Esophagus squamous epithelium (tissue), 4 donors: ENCODE results near the gene ALOX5.

Experiments used
- CTCF ChIP-seq, 6 experiments: fragments of 450-650 bp in 4 of 6; fragments of 200-600 bp in 2 of 6; sonication (generic) in 2 of 6; IDR thresholded peaks; one replicate each; pipeline ENCODE4 v1.5.1; 2016 to 2019; ENCODE audit warnings: antibody characterized with exemption in 6 of 6, mild to moderate bottlenecking in 4 of 6, moderate library complexity in 4 of 6
- POLR2A ChIP-seq, 4 donors: fragments of 450-650 bp; IDR thresholded peaks; one replicate each; pipeline ENCODE4 v1.6.1; 2017; ENCODE audit warnings: antibody characterized with exemption in 4 of 4, mild to moderate bottlenecking in 4 of 4, moderate library complexity in 3 of 4

GRCh38 chr10:45382591-45382990 is 8.6 kb downstream of the ALOX5 start:
- TF ChIP-seq POLR2A (IDR thresholded peaks at IDR 0.05) (no peak), CTCF (IDR thresholded peaks at IDR 0.05) (no peak)
